Measurements from ENCODE around the gene TMEM132E. TPM values are rescaled to one million over a fixed set of nuclear protein-coding genes. Genes with fewer than 3 reads are reported as not detected.

Gene TMEM132E
- total and polyA plus RNA-seq, 2 experiments from 2014 or later, result 0.16 to 0.45 TPM

GRCh38 chr17:34675605-34676004 is 96.2 kb downstream of the TMEM132E start (continued):
- TF ChIP-seq CTCF (conservative IDR thresholded peaks at IDR 0.05; ENCODE audit: low read depth in 2 of 2) (no peak), EZH2 (IDR thresholded peaks at IDR 0.05; ENCODE audit: low read depth, unreplicated experiment) (no peak), EZH2phosphoT487 (IDR thresholded peaks at IDR 0.05; ENCODE audit: unreplicated experiment) (no peak), ZNF114 (CRISPR knock-in tag; IDR thresholded peaks at IDR 0.05) (no peak)

- no peak overlapping the region for H3K27ac Mint-ChIP-seq
- Histone ChIP-seq H3F3A (replicated peaks; ENCODE audit: low read depth) (no peaks in the 10 kb centered on the region), H3K4me1 (ENCODE audit: insufficient read depth) (no peaks in the 10 kb centered on the region), H3K9me2 (ENCODE audit: insufficient read depth) (no peaks in the 10 kb centered on the region; the same call in 1 of the 2 replicates), H3K79me2 (replicated peaks; ENCODE audit: insufficient read depth) (no peaks in the 10 kb centered on the region), H2AFZ (no peak overlapping the region), H3K27ac (ENCODE audit: low read depth) (no peak overlapping the region), H3K27me3 (ENCODE audit: insufficient read depth) (no peaks in the 10 kb centered on the region), H3K36me3 (ENCODE audit: insufficient read depth) (no peaks in the 10 kb centered on the region), H3K4me3 (no peak overlapping the region), H4K20me1 (replicated peaks; ENCODE audit: insufficient read depth) (no peaks in the 10 kb centered on the region), H3K4me2 (no peak overlapping the region)
- H3K9me3 Mint-ChIP-seq, result no peaks in the 10 kb centered on the region
- no peak overlapping the region for H3K4me3 Mint-ChIP-seq
- ATAC-seq (no peak), DNase-seq (ENCODE audit: low spot score) (no peak)
- H3K36me3 Mint-ChIP-seq (ENCODE audit: low read depth), result no peaks in the 10 kb centered on the region
- H3K27me3 Mint-ChIP-seq (ENCODE audit: insufficient read depth, low read depth, poor library complexity), result peaks cover 4% of the 10 kb centered on the region
- H3K4me1 Mint-ChIP-seq, result peaks cover 4% of the 10 kb centered on the region; the same call in 2 of the 3 replicates
- TF ChIP-seq ZNF331 (CRISPR knock-in tag; IDR thresholded peaks at IDR 0.05; ENCODE audit: low read depth), result no peak
These were observed 100.8 kb downstream of the TMEM132E start for GRCh38 chr17:34680151-34680550.

GRCh38 chr17:34682305-34682704 is 102.9 kb downstream of the TMEM132E start:
- H3K27me3 Mint-ChIP-seq (ENCODE audit: insufficient read depth, low read depth, poor library complexity), result peaks cover 4% of the 10 kb centered on the region
- H3K36me3 Mint-ChIP-seq (ENCODE audit: low read depth), result no peaks in the 10 kb centered on the region
- DNase-seq (ENCODE audit: low spot score) (no peak), ATAC-seq (no peak)
- H3K9me3 Mint-ChIP-seq, result no peaks in the 10 kb centered on the region
- H3K4me1 ChIP-seq (ENCODE audit: insufficient read depth), result no peaks in the 10 kb centered on the region
- H4K20me1 ChIP-seq (replicated peaks; ENCODE audit: insufficient read depth), result no peaks in the 10 kb centered on the region
- H3K27ac Mint-ChIP-seq, result no peak overlapping the region
- no peak overlapping the region for H3K27ac ChIP-seq (ENCODE audit: low read depth)
- no peak overlapping the region for H3K4me3 ChIP-seq
- H3K79me2 ChIP-seq (replicated peaks; ENCODE audit: insufficient read depth), result no peaks in the 10 kb centered on the region
- no peaks in the 10 kb centered on the region for H3K36me3 ChIP-seq (ENCODE audit: insufficient read depth)
- H2AFZ ChIP-seq, result no peak overlapping the region
- H3K4me1 Mint-ChIP-seq, result no peaks in the 10 kb centered on the region
- H3K4me2 ChIP-seq, result no peak overlapping the region
- no peak overlapping the region for H3K4me3 Mint-ChIP-seq
- H3K9me2 ChIP-seq (ENCODE audit: insufficient read depth), result no peaks in the 10 kb centered on the region; the same call in 1 of the 2 replicates
- no peaks in the 10 kb centered on the region for H3K27me3 ChIP-seq (ENCODE audit: insufficient read depth)
- no peaks in the 10 kb centered on the region for H3F3A ChIP-seq (replicated peaks; ENCODE audit: low read depth)
- no peak for TF ChIP-seq JUNB (IDR thresholded peaks at IDR 0.05; ENCODE audit: unreplicated experiment)
- TF ChIP-seq NANOG (IDR thresholded peaks at IDR 0.05; ENCODE audit: borderline replicate concordance), result no peak
- TF ChIP-seq ZNF331 (CRISPR knock-in tag; IDR thresholded peaks at IDR 0.05; ENCODE audit: low read depth), result no peak
- TF ChIP-seq CREB1 (CRISPR knock-in tag; IDR thresholded peaks at IDR 0.05; ENCODE audit: low read depth), result no peak
- TF ChIP-seq POLR2AphosphoS5 (IDR thresholded peaks at IDR 0.05; ENCODE audit: low read depth), result no peak
- TF ChIP-seq EZH2phosphoT487 (IDR thresholded peaks at IDR 0.05; ENCODE audit: unreplicated experiment), result no peak
- no peak for TF ChIP-seq CTCF (conservative IDR thresholded peaks at IDR 0.05; ENCODE audit: low read depth in 2 of 2)
- no peak for TF ChIP-seq ETS1 (IDR thresholded peaks at IDR 0.05)
- no peak for TF ChIP-seq ZNF114 (CRISPR knock-in tag; IDR thresholded peaks at IDR 0.05)
- no peak for TF ChIP-seq REST (IDR thresholded peaks at IDR 0.05; ENCODE audit: unreplicated experiment)
